Measurements from ENCODE around the gene DHRSX.

DHRSX gene

GRCh38 chrX:2325076-2325784 lies 175.5 kb downstream of the DHRSX start:
- H2AFZ ChIP-seq (ENCODE audit: low read depth) = no peak overlapping the region
- H3K4me2 ChIP-seq = no peak overlapping the region
- H3K27ac ChIP-seq = no peak overlapping the region
- no peaks in the 10 kb centered on the region for H3K36me3 ChIP-seq (ENCODE audit: insufficient read depth)
- H4K20me1 ChIP-seq (ENCODE audit: insufficient read depth) = no peaks in the 10 kb centered on the region
- no peak for TF ChIP-seq CTCF (conservative IDR thresholded peaks at IDR 0.05; ENCODE audit: low read depth, low read length)
- no peak overlapping the region for H3K4me3 ChIP-seq (IDR thresholded peaks at IDR 0.05; ENCODE audit: insufficient read depth, low read depth, low read length)
- H3K9ac ChIP-seq = no peak overlapping the region
- H3K4me1 ChIP-seq (ENCODE audit: low read depth, poor library complexity, severe bottlenecking) = no peaks in the 10 kb centered on the region
- H3K79me2 ChIP-seq (ENCODE audit: insufficient read depth, low read depth) = no peaks in the 10 kb centered on the region
- H3K27me3 ChIP-seq (ENCODE audit: insufficient read depth, low read depth) = no peaks in the 10 kb centered on the region

- no peak overlapping the region for H3K4me2 ChIP-seq
- H3K79me2 ChIP-seq (ENCODE audit: insufficient read depth, low read depth) = no peaks in the 10 kb centered on the region
- H3K4me1 ChIP-seq (ENCODE audit: low read depth, poor library complexity, severe bottlenecking) = no peaks in the 10 kb centered on the region
- no peaks in the 10 kb centered on the region for H4K20me1 ChIP-seq (ENCODE audit: insufficient read depth)
- H3K27ac ChIP-seq = no peak overlapping the region
- H3K4me3 ChIP-seq (IDR thresholded peaks at IDR 0.05; ENCODE audit: insufficient read depth, low read depth, low read length) = no peak overlapping the region
- H3K9ac ChIP-seq = no peak overlapping the region
- no peak overlapping the region for H2AFZ ChIP-seq (ENCODE audit: low read depth)
- H3K27me3 ChIP-seq (ENCODE audit: insufficient read depth, low read depth) = no peaks in the 10 kb centered on the region
- H3K36me3 ChIP-seq (ENCODE audit: insufficient read depth) = no peaks in the 10 kb centered on the region
- TF ChIP-seq CTCF (conservative IDR thresholded peaks at IDR 0.05; ENCODE audit: low read depth, low read length) = no peak
These were observed 176.6 kb downstream of the DHRSX start for GRCh38 chrX:2324151-2324550.

GRCh38 chrX:2321411-2321810 lies 179.4 kb downstream of the DHRSX start:
- H3K36me3 ChIP-seq (ENCODE audit: insufficient read depth) = no peaks in the 10 kb centered on the region
- H3K27ac ChIP-seq = no peak overlapping the region
- no peaks in the 10 kb centered on the region for H4K20me1 ChIP-seq (ENCODE audit: insufficient read depth)
- no peak overlapping the region for H2AFZ ChIP-seq (ENCODE audit: low read depth)
- H3K4me1 ChIP-seq (ENCODE audit: low read depth, poor library complexity, severe bottlenecking) = no peaks in the 10 kb centered on the region
- H3K79me2 ChIP-seq (ENCODE audit: insufficient read depth, low read depth) = no peaks in the 10 kb centered on the region
- H3K4me3 ChIP-seq (IDR thresholded peaks at IDR 0.05; ENCODE audit: insufficient read depth, low read depth, low read length) = no peak overlapping the region
- no peaks in the 10 kb centered on the region for H3K27me3 ChIP-seq (ENCODE audit: insufficient read depth, low read depth)
- no peak overlapping the region for H3K9ac ChIP-seq
- H3K4me2 ChIP-seq = no peak overlapping the region
- TF ChIP-seq CTCF (conservative IDR thresholded peaks at IDR 0.05; ENCODE audit: low read depth, low read length) = no peak

GRCh38 chrX:2320580-2321327 lies 180.0 kb downstream of the DHRSX start:
- H3K27ac ChIP-seq = no peak overlapping the region
- H2AFZ ChIP-seq (ENCODE audit: low read depth) = no peak overlapping the region
- no peak overlapping the region for H3K4me3 ChIP-seq (IDR thresholded peaks at IDR 0.05; ENCODE audit: insufficient read depth, low read depth, low read length)
- H3K36me3 ChIP-seq (ENCODE audit: insufficient read depth) = no peaks in the 10 kb centered on the region
- H3K79me2 ChIP-seq (ENCODE audit: insufficient read depth, low read depth) = no peaks in the 10 kb centered on the region
- no peaks in the 10 kb centered on the region for H4K20me1 ChIP-seq (ENCODE audit: insufficient read depth)
- H3K9ac ChIP-seq = no peak overlapping the region
- H3K4me1 ChIP-seq (ENCODE audit: low read depth, poor library complexity, severe bottlenecking) = no peaks in the 10 kb centered on the region
- TF ChIP-seq CTCF (conservative IDR thresholded peaks at IDR 0.05; ENCODE audit: low read depth, low read length) = no peak
- H3K4me2 ChIP-seq = no peak overlapping the region
- H3K27me3 ChIP-seq (ENCODE audit: insufficient read depth, low read depth) = no peaks in the 10 kb centered on the region
